Stimulated activated CD4-positive, alpha-beta T cell treated with anti-CD3 and anti-CD28 coated beads, TNF-alpha, amount 100 ng/mL, for 24 hours (primary cell): ENCODE measurements around the gene TLK2.
A peak's percentile ranks its signal among the peaks of the same experiment; 100 is the strongest.
"Not testable (repeated sequence)": the region's sequence is repeated elsewhere in the genome, so short reads cannot be mapped to it uniquely, and the experiment has no call there.

Experiments used
- DNase-seq, 3 experiments: peaks; one replicate each; pipeline ENCODE4 v3.0.0-alpha.2; 2020; ENCODE audit warnings: low read depth in 3 of 3

The TLK2 gene

DNA sequence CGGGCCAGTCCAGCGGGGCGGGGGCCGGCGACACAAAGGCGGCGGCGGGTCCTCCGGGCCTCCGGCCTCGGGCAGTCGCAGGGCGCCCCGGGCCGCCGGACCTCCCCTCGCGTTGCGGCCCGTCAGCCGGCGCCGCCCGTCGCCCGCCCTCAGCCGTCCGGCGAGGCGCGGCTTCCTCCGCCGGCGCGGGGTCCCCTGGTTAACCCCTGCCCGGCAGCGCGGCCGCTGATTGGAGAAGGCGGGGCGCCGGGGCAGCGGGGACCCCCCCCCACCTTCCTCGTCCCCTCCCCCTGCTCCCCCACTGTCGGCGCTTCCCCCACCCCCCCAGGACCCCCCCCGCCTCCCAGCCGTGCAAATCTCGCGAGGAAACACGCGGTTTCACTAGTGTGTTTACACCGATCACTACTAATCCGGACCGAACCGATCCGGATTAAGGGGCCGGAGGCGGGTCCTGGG, at the start of gene TLK2:
TSS of gene TLK2 (plus strand) at position 402 of the 456 bp plus-strand sequence. CDS start 2,301 bp downstream, outside the sequence.
- DNase-seq: peak; percentile 50 to 76 (median 50)

DNA sequence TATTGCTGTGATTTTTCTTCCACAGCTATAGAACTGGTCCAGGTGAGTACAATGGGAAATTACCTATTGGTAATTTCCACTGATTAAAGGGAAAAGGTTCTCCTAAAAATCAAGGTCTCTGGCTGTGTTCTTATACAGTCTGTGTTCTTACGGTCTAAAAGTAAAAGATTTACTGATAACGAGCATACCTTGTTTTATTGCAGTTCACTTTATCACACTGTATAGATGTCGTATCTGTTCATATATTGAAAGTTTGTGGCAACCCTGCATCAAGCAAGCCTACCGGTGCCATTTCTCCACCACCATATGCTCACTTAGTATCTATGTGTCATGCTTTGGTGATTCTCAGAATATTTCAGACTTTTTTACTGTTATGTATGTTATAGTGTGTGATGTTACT, 43.4 kb upstream of the TLK2 start:
- not testable (repeated sequence) for DNase-seq

DNA sequence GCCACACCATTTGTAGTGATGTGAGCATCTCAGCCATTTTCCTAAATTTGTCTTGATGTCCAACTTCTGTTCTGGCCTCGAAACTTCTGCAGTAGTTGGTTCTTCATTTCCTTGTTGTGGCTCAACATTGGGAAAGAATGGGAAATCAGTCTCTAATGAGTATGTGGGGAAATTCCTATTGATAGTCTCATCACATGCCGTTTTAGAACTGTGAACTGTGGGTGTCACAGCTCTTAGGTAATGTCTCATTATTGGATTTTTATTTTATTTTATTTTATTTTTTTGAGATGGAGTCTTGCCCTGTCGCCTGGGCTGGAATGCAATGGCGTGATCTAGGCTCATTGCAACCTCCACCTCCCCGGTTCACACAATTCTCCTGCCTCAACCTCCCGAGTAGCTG, 37.4 kb upstream of the TLK2 start:
- not testable (repeated sequence) for DNase-seq

DNA sequence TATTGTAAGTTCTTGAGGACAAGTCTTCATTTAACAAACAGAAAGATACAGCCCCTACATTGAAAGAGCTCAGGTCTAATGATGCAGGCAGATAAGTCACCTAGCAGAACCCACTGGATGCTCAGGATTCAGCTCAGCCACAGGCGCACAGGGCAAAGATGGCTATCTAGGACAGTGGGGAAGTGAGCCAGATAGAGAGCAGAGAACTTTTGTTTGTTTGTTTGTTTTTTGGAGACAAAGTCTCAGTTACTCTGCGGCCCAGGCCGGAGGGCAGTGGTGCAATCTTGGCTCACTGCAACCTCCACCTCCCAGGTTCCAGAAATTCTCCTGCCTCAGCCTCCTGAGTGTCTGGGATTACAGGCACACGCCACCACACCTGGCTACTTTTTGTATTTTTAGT, 34.6 kb upstream of the TLK2 start:
- no peak for DNase-seq

DNA sequence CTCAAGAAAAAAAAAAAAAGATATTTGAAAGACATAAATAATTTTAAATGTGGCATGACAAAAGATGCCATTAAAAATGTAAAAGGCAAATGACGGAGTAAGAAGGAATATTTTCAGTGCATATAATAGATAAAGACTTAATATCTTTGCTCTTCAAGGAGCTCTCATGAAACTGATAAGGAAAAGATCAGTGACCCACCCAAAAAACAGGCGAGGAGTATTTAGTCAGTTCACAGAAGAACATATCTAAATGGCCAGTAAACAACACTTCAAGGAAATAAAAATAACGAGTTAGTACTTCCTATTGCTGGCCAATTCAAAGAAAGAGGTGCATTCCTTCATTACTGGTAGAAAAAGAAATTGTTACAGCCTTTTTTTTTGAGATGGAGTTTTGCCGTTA, 32.8 kb upstream of the TLK2 start:
- DNase-seq: not testable (repeated sequence)

DNA sequence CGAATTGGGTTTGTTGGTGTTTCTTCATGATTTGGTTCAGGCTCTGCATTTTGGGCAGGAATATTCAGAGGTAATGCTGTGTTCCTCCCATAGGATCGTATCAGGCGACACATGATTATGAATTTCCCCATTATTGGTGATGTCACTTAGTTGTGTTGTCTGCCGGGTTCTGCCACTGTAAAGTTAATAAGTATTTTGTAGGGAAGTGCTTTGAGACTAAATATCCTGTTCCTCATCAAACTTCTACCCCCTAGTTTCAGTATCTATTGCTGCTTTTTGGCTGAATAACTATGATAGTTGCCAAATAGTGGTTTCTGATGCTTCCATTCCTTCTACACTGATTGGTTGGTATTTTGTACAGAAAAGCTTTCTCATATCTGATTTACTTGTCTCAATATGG, 26.4 kb upstream of the TLK2 start:
- not testable (repeated sequence) for DNase-seq

DNA sequence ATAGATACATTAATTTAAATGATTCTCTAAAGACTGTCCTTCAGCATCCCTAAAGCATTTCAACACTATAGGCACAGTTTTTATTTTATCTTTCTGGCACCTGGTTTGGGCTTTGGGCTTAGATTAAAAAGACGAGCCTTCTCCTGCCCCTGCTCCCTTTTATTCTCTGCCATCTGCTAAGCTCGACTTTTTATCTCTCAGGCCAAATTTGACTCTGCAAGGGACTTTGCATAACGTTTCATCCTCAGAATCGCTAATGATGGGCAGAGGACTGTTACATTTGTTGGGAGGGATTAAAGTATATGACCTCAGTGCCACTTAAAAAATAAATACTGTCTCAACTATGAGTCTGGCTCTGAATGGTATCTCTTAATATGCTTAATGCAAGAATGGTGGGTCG, 25.6 kb upstream of the TLK2 start:
- DNase-seq: not testable (repeated sequence)

DNA sequence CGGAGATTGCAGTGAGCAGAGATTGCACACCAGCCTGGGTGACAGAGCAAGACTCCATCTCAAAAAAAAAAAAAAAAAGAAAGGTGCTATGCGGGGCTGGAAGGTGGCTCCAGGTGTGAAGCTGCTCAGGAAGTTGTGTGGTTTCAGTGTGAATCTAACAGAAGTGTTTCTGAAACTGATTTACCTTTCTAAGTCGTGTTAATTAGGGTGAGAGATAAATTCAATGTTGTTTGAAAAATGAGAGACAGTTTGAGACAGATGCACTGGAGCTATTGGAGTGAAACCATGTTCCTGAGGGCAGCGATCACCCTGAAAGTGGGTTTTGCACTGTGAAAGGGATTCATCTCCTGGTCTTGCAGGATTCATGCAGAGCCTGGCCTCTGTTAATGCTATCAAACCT, 25.0 kb upstream of the TLK2 start:
- DNase-seq: not testable (repeated sequence)

DNA sequence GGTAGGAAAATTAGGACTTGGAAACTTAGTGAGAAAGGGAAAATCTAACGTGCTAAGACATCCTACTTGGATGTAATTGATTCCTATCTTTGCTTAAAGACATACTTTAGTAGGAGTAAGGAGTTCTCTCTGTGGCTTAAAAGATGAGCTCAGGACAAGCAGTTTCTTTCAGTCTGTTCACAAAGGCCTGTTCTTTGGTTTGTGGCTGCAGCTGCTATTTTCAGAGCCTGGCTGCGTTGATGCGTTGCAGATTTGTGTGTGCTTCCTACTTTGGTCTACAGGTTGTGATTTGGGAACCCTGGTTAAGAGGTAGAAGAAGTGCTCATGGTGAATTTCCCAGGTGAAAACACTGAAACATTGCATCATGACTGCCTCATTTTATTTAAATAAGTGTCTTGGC, 24.5 kb upstream of the TLK2 start:
- not testable (repeated sequence) for DNase-seq

DNA sequence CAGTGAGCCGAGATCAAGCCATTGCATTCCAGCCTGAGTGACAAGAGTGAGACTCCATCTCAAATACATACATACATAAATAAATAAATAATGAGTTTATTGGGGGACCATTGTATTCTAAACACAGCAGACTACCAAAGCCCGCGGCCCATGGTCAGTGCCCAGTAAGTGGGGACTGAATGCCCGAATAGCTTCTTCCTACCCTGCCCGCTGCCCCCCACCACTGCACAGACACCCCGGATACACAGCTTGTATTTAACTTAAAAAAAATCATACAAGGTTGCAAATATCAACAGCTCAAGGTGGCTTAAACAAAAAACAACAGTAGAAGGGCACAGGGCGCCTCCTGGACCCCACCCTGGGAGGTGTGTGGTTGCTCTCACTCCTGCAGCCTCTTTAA, 22.6 kb upstream of the TLK2 start:
- DNase-seq: no peak

DNA sequence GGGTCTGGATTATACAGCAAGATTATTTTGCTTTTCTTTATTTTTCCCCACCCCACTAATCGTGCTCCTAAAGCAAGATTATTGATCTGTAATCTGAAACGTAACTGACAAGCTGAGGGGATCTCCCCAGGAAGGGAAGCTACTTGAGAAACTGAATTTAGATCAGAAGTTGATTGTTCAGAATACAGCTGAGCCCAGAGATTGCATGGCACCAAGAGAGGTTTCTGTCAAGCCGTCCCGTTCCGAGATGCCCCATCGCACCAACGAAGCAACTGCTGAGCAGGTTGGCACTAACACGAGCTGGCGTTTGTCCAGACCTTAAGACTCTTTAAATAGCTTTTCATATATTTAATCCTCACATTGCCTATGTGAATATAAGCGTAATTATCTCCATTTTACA, 20.1 kb upstream of the TLK2 start:
- not testable (repeated sequence) for DNase-seq

DNA sequence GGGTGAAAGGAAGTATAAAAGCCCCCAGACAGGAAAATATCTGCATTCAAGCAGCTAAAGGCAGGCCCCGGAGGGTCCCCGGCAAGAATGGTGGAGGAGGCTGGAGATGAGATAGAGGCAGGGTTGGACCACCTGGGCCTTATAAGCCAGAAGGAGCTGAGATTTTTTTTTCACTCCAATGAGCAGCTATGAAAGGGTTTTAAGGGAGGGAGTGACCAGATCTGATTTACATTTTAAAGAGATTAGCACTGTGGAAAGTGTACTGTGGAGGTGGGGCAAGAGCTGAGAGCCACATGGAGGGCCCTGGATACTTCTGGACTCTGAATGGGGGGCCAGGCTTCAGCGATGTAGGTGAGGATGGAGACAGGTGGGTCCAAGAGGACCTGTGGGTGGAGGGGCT, 14.2 kb upstream of the TLK2 start:
- DNase-seq: not testable (repeated sequence)

DNA sequence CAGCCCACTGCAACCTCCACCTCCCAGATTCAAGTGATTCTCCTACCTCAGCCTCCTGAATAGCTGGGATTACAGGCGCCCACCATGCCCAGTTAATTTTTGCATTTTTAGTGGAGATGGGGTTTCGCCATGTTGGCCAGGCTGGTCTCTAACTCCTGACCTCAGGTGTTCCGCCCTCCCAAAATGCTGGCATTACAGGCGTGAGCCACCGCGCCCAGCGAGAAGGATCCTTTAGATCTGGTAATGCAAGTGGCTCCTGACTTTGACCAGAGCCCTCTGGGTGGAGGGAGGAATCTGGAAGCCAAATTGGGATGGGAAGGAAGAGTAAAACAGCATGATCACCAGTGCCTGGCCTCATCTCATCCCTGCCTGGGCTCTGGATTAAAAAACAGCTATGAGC, 13.4 kb upstream of the TLK2 start:
- not testable (repeated sequence) for DNase-seq

DNA sequence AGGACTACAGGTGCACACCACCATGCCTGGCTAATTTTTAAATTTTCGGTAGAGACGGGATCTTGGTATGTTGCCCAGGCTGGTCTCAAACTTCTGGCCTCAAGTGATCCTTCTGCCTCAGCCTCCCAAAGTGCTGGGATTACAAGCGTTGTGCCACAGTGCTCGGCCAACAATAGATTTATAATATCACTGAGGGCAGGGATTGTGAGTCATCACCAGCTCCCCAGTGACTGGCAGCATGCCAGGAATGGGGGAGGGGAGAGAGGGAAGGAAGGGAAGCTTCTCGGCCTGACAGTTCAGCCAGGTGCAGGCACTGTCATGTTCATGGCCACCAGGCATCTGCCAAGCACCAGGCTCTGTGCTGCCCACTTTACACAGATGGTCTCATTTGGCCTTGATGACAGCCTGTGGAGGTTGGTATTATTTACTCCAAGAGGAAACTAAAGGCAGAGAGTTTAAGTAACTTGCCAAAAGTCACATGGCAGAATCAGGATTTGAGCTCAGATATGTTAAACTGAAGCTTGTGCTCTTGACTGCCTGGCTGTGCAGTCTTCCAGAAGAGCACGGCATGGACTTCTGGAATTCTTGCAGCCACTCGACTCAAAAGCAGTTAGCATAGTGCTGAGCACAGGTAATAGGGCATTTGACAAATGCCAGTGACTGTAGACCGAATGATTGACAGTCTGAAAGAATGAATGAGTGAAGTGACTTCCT, 7.8 kb upstream of the TLK2 start:
- DNase-seq: peak; percentile 20 to 61 (median 41)

DNA sequence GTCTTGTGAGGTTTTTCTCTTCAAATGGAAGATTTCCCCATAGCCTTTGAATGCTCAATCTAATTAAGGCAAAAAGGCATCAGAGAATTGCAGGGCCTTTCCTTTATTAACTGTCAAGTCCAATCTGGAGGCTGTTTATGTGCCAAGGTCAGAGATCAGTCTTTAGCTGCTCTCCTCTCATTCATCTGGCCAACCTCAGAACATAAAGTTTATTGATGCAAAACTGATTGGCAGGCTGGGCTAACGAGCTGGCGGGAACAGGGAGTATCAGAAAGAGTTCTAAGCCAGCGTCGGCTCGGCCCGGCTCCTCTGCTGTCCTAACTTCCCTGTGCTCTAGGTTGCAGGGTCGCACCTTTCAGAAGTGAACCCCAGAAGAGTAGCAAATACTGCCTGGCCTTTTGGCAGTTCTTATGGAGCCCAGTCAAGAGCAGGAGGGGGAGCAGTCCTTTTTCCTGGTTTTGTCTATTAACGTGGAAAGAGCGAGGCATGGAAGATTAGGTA, 7.2 kb upstream of the TLK2 start:
- DNase-seq: not testable (repeated sequence)

DNA sequence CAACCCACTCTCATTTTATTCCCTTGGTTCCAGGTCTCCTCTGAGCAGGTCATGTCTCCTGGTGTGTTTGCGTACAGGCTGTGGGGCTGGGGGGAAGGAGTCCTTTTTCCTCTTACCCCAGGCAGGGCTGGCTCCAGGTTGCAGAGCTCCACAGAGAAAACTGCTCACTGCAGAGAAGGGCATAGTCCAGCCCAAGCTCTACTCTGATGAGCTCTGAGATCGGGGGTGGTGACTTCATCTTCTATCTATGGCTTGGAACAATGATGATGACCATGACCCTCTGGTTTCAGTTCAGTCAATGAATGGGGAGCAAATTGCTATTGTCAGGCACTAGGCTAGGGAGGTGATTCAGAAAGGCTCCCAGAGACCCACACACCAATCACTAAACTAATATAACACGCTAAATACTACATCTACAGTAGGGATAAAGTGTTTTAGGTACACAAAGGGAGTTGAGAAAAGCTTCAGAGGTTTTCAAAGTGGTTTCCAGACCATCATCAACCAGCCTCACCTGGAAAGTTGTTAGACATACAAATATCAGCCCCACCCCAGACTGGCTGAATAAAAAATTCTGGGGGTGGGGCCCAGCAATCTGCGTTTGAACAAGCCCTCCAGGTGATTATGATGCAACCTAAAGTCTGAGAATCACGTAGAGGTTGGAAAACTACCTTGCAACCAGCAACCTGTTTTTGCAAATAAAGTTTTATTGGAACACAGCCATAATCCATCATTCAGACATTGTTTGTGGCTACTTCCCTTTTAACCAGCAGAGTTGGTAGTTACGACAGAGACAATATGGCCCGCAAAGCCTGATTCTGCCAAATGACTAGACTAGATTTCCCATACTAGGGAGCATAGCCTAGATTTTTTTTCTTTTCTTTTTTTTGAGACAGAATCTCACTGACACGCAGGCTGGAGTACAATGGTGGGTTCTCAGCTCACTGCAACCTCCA, 5.3 kb upstream of the TLK2 start:
- DNase-seq: not testable (repeated sequence)

DNA sequence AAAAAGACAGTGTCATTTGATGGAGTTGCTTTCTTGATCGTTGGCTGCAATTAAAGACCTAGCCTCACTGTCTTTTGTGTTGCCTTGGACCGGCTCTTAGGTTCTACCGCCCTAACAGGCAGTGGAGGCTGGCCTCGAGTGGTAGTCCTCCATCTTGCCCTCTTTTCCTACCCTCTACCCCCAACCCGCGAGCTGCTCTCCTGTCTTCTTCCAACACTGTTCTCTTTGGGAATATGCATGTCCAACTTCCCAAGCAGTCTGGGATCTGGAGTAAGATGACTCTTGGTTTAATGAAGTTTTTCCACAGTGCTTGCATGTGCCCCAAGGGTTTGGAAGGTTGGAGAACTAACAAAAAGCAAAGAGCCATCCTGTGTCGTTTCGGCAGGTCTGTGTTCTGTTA, 1.5 kb upstream of the TLK2 start:
- DNase-seq: not testable (repeated sequence)

DNA sequence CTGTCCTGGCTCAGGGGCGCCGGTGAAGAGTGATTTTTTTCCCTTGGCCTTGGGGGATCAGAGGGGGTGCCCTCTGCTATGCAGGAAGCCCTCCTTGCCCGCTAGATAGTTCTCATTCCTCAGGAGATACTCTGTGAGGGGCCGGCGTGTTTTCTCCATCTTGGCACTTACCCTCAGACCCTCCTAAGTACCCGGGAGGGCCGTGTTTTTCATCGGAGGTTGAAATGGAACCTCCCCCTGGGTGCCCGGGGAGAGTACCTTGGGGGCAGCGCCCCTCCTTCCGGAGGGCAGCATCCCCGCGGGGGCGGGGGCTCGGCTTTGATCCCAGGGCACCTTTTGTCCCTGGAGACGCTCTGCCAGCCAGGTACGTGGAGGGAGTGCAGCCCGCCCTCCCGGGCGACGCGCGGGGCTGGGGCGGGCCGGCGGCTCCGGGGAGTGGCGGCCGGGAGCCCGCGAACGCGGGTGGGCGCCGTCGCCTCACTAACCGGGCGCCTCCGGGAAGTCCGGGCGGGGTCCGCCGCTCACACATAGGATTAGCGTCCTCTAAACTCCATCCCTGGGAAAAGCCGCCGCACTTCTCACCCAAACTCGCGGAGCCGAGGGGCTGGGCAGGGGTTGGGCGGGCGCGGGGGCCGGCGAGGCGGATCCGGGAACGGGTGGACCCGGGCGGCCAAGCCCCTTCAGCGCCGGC, 762 bp upstream of the TLK2 start:
- peak in 2 of 3 experiments; percentile 11 to 36 for DNase-seq

DNA sequence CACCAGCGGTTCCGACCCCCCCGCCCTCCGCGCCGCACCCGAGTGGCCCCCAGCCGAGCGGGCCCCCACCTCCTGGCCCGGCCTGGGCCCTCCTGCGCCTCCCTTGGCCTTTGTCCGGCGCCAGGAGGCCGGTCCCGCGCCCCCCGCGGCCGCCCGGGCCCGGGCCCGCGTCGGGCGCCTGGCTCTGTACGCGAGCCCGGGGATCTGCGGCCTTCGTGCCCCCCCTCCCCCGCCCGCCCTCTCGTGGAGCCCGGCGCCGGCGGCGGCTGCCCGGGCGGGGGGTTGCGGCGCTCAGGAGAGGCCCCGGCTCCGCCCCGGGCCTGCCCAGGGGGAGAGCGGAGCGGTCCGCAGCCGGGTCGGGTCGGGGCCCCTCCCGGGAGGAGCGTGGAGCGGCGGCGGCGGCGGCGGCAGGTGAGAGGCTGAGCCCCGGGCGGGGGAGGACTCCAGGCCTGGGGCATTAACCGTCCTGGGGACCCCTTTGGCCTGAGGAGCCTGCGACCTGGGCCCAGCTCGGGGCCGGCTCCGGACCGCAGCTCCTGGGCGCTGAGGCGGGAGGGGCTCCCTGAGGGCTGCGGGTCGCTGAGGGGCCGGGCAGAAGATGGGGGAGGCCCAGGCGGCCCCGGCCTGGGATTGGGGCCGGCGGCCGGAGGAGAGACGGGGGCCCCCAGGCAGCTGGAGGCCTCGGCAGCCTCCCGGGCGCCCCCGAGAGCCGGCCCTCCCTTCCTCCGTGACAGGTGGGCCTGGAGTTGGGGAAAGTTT, 434 bp downstream of the TLK2 start:
- DNase-seq: peak in 2 of 3 experiments; percentile 9 to 28

DNA sequence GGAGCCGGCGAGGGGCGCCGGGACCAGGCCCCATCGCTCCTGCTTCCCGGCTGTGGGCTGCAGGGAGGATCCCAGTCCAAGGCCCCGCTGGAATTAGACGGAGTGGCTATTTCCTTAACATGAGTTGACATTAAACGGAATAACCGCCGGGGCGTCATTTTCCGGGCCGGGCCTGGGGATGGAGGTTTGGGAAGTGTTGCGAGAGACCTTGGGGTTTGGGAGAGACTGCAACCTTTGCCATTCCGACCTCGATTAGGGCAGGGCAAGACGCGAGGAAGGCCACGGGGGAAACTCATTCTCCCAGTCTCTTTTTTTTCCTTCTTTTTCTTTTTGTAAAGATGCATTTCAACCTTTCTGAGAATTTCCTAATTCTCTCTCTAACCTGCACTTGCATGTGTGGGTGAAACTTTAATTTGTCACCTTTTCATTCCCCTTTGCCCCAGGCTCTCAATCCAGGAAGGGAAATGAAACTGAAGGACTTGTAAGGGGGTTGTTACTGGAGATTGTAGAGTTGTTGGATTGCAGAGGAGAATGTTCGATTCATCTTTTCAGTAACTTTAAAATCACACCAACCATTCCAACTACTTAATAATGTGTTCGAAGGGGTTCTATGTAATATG, 1.1 kb downstream of the TLK2 start:
- DNase-seq: not testable (repeated sequence)

DNA sequence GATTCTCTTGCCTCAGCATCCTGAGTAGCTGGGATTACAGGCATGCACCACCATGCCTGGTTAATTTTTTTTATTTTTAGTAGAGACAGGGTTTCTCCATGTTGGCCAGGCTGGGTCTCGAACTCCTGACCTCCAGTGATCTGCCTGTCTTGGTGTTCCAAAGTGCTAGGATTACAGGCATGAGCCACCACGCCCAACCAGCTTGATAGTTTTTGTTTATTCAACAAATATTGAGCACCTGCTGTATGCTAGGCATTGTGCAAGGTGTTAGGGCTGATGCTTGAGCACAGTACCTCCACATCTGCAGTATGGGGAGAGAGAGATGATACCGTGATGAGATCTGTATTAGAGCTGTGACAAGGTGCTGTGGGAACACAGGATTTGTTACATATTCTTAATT, 3.9 kb downstream of the TLK2 start:
- not testable (repeated sequence) for DNase-seq
